ENCODE data around the gene SEPTIN5. TPM values are rescaled to one million over a fixed set of nuclear protein-coding genes. Genes with fewer than 3 reads are reported as not detected.

The SEPTIN5 gene
- polyA plus RNA-seq, 1 of the 3 experiments (the other 2 are of a cell fraction) = 14.0 TPM

- no peaks in the 10 kb centered on the region for H3K9me2 ChIP-seq
- no peaks in the 10 kb centered on the region for H3K4me1 ChIP-seq (ENCODE audit: control insufficient read depth in 1 of 2, insufficient read depth in 2 of 2, low read depth in 1 of 2, low read length in 1 of 2)
- H3K4me3 ChIP-seq (ENCODE audit: low read depth in 2 of 2, low read length in 1 of 2) = no peak overlapping the region
- no peaks in the 10 kb centered on the region for H3K36me3 ChIP-seq (replicated peaks in 1 of 2; ENCODE audit: control insufficient read depth in 1 of 2, insufficient read depth in 2 of 2, low read length in 1 of 2)
- DNase-seq = no peak
- no peaks in the 10 kb centered on the region for H3F3A ChIP-seq (replicated peaks; ENCODE audit: insufficient read depth)
- no peak for TF ChIP-seq RAD21 (IDR thresholded peaks at IDR 0.05; ENCODE audit: low read length)
- no peak for TF ChIP-seq EZH2phosphoT487 (IDR thresholded peaks at IDR 0.05; ENCODE audit: borderline replicate concordance, low read depth)
- TF ChIP-seq MXI1 (IDR thresholded peaks at IDR 0.05; ENCODE audit: low read depth, low read length) = no peak
- no peak for TF ChIP-seq YY1 (IDR thresholded peaks at IDR 0.05; ENCODE audit: low read depth)
- TF ChIP-seq REST (IDR thresholded peaks at IDR 0.05; ENCODE audit: low read depth, low read length) = no peak
- no peak for TF ChIP-seq ZBTB33 (IDR thresholded peaks at IDR 0.05; ENCODE audit: borderline replicate concordance, low read depth)
- no peak for TF ChIP-seq TAF1 (IDR thresholded peaks at IDR 0.05; ENCODE audit: borderline replicate concordance, low read depth, low read length)
- no peak for TF ChIP-seq JUND (IDR thresholded peaks at IDR 0.05)
- no peak for TF ChIP-seq SIN3A (IDR thresholded peaks at IDR 0.05; ENCODE audit: borderline replicate concordance, low read depth, low read length)
- H3K27me3 ChIP-seq (ENCODE audit: insufficient read depth) = no peaks in the 10 kb centered on the region
- H4K20me1 ChIP-seq (ENCODE audit: insufficient read depth) = no peaks in the 10 kb centered on the region
- H3K27ac ChIP-seq (ENCODE audit: low read depth in 2 of 2, low read length in 1 of 2) = no peak overlapping the region
- H3K4me2 ChIP-seq = no peak overlapping the region
- 69% methylated on average over 8 of the region's 9 CpGs for WGBS (ENCODE audit: low lambda C conversion rate)
- H3K9me3 ChIP-seq = no peaks in the 10 kb centered on the region
- H2AFZ ChIP-seq (ENCODE audit: low read depth) = no peak overlapping the region
- no peaks in the 10 kb centered on the region for H3K79me2 ChIP-seq (ENCODE audit: insufficient read depth)
- ChIA-PET POLR2A (no interaction called here), CTCF (interaction anchor here (1.2 to 1.7 kb wide), 4 partner anchors 13 to 72 kb away, joined by 3 to 7 read pairs (median 4); no protein-coding TSS in a partner anchor)
- H3K9ac ChIP-seq = no peak overlapping the region
Measured at GRCh38 chr22:19703869-19704268, 10.4 kb upstream of the SEPTIN5 start.

GRCh38 chr22:19704355-19705015, 9.8 kb upstream of the SEPTIN5 start:
- Histone ChIP-seq H3K27me3 (ENCODE audit: insufficient read depth) (no peaks in the 10 kb centered on the region), H3K36me3 (replicated peaks in 1 of 2; ENCODE audit: control insufficient read depth in 1 of 2, insufficient read depth in 2 of 2, low read length in 1 of 2) (no peaks in the 10 kb centered on the region), H3K27ac (ENCODE audit: low read depth in 2 of 2, low read length in 1 of 2) (no peak overlapping the region), H3K9ac (no peak overlapping the region), H3K4me1 (ENCODE audit: control insufficient read depth in 1 of 2, insufficient read depth in 2 of 2, low read depth in 1 of 2, low read length in 1 of 2) (peaks cover 0 to 4% of the 10 kb centered on the region in 2 experiments; a peak in 1 of 4 replicates), H3K9me2 (no peaks in the 10 kb centered on the region), H3K79me2 (ENCODE audit: insufficient read depth) (no peaks in the 10 kb centered on the region), H4K20me1 (ENCODE audit: insufficient read depth) (no peaks in the 10 kb centered on the region), H3F3A (replicated peaks; ENCODE audit: insufficient read depth) (no peaks in the 10 kb centered on the region), H2AFZ (ENCODE audit: low read depth) (no peak overlapping the region), H3K9me3 (no peaks in the 10 kb centered on the region), H3K4me3 (ENCODE audit: low read depth in 2 of 2, low read length in 1 of 2) (no peak overlapping the region), H3K4me2 (no peak overlapping the region)
- 90% methylated on average over 10 of the region's 15 CpGs for WGBS (ENCODE audit: low lambda C conversion rate)
- POLR2A ChIA-PET = no interaction called here
- TF ChIP-seq RCOR1 (IDR thresholded peaks at IDR 0.05; ENCODE audit: low read length) = no peak
- no peak for TF ChIP-seq USF2 (IDR thresholded peaks at IDR 0.05; ENCODE audit: borderline replicate concordance, low read depth, low read length)
- TF ChIP-seq PBX3 (IDR thresholded peaks at IDR 0.05) = no peak
- TF ChIP-seq TEAD4 (IDR thresholded peaks at IDR 0.05; ENCODE audit: borderline replicate concordance, insufficient read depth) = no peak
- no peak for TF ChIP-seq EZH2phosphoT487 (IDR thresholded peaks at IDR 0.05; ENCODE audit: borderline replicate concordance, low read depth)
- TF ChIP-seq MAX (IDR thresholded peaks at IDR 0.05; ENCODE audit: low read depth) = no peak
- TF ChIP-seq RFX5 (IDR thresholded peaks at IDR 0.05; ENCODE audit: low read length) = no peak
- TF ChIP-seq MXI1 (IDR thresholded peaks at IDR 0.05; ENCODE audit: low read depth, low read length) = no peak
- no peak for TF ChIP-seq FOXM1 (IDR thresholded peaks at IDR 0.05; ENCODE audit: low read depth)
- TF ChIP-seq NRF1 (IDR thresholded peaks at IDR 0.05; ENCODE audit: low read depth, low read length) = no peak
- no peak for TF ChIP-seq SIN3A (IDR thresholded peaks at IDR 0.05; ENCODE audit: borderline replicate concordance, low read depth, low read length)
- no peak for TF ChIP-seq FOXJ3 (CRISPR knock-in tag; IDR thresholded peaks at IDR 0.05)
- DNase-seq = no peak
- CTCF ChIA-PET = interaction anchor here (1.4 to 1.7 kb wide), 4 partner anchors 13 to 73 kb away, joined by 4 to 7 read pairs (median 4); no protein-coding TSS in a partner anchor
